ENCODE results near the gene EFHD2.
"Not testable (repeated sequence)": the region's sequence is repeated elsewhere in the genome, so short reads cannot be mapped to it uniquely, and the experiment has no call there.

Gene EFHD2

GRCh38 chr1:15412175-15412800 lies 2.6 kb downstream of the EFHD2 start:
- DNase-seq (ENCODE audit: low read depth, low spot score): peak; percentile 35

GRCh38 chr1:15412843-15413242 lies 3.2 kb downstream of the EFHD2 start:
- DNase-seq (ENCODE audit: low read depth, low spot score): no peak

DNA sequence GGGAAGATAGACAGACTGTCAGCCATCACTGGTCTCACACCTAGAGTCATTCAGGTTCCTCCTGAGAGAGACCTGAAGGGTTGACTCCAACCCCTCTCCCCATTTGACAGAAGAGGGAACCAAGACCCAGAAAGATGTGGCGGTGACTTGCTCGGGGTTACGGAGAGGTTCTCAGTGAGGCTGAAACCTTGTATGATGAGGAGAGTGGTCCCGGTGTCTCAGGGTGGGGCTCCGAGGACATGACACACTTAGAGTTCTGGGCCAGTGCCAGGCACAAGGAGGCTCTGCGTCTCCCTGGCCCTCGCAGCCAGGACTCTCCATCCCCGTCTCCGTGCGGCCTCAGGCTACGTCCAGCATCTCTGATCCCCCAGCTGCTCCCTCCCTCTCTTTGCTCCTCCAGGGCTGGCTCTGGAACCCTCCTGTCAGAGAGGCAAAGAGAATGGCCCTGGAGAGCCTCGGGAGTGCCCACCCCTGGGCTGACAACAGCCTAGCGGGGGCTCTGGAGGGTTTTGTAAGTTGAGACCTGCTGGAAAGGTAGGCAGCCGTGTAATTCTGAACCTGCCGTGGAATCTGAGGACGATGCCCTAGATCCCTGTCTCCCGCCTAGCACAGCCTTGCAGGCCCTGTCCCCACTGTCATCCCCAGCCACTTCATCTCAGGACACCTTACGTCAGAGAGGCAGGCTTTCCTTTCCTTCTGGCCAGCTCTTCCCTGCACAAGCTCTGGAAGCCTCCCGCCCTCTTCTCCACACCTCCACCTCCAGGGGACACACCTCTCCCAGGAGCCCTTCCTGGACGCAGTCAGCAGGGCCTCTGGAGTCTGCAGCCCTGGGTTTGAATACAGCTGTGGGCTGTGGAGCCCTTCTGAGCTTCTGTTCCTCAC lies 4.1 kb downstream of the EFHD2 start:
- DNase-seq (ENCODE audit: low read depth, low spot score): peak; percentile 39

DNA sequence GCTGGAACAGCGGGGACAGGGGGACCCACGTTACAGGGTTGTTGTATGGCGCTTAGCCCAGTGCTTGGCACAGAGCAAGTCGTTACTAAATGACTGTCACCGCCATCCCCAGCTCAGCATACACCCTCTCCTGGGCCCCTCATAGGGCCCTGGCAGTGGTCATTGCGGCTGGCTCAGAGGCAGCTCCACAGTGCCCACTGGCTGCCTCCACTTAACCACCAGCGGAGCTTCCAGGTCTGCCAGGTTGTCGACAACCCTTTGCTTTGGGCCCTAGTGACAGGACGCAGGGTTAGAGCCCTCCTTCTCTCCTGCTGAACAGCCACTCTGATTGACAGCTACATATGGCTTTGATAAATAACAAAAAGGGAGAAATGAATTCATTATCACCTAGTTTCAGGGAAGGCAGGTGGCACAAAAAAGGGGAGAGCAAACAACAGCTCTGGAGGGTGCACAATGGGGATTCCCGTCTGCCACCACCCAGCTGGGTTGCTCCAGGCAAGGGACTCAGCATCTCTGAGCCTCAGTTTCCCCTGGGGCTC lies 4.8 kb downstream of the EFHD2 start:
- DNase-seq (ENCODE audit: low read depth, low spot score): no peak

DNA sequence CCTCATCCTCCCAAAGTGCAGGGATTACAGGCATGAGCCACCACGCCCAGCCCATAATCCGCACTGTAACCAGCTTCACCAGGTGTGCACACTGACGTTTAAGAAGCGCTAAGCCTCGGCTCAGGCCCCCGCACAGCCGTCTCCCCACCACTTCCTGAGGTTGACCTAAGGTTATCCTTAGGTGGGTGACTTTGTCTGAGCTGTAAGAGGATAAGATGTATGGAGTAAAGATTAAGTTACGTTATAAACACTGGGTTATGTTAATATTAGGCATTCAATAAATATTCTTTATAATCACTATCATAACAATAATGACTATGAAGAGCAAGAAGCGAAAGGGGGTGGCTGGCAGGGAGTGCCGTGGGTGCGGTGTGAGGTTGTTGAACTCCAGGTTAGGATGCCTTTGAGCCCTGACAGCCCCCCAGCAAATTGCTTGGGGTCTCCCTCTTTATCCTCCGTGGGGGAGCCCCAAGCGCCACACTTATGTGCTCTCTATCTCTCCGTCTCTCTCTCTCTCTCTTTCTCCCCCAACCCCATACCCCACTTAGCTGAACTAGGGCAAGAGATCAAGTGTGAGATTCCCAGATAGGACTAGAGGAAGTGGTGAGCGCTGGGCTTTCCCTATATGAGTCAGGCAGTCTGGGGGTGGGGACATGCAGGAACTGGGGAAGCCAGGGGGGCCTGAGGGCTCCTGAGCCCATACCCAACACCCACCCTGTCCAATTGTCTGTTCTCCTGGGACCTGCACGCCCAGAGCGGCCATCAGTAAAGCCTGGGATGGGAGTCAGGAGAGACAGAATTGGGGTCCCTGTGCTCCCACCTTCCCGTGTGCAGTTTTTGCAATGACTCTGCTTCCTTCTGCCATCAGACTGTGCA lies 7.6 kb downstream of the EFHD2 start:
- no peak for DNase-seq (ENCODE audit: low read depth, low spot score)

GRCh38 chr1:15418806-15419515 lies 9.3 kb downstream of the EFHD2 start:
- DNase-seq (ENCODE audit: low read depth, low spot score): no peak

DNA sequence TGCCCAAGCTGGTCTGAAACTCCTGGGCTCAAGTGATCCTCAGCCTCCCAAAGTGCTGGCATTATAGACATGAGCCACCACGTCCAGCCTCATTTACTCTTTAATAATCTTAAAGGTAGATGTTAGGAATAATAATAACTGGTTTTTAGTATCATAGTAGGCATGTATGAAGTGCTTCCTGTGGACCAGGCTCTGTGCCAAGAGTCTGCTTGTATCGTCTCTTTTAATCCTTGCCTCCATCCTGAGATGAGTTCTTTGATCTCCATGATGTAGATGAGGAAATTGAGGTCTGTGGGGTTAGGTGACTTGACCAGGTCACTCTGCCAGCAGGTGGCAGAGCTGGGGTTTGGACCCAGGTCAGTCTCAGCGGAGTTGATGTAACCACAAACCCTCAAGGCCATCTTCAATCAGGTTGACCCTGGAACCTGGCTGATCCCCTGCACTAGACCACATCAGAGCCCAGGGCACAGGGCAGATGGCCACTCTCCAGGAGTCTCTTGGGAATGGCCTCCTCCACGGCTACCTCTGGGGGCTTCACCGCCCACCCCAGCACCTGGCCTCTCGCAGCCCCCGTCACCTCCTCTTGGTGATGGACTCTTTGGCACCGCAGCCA lies 11.3 kb downstream of the EFHD2 start:
- no peak for DNase-seq (ENCODE audit: low read depth, low spot score)

- DNase-seq (ENCODE audit: low read depth, low spot score): no peak
Measured at GRCh38 chr1:15422871-15423270, 13.2 kb downstream of the EFHD2 start.

DNA sequence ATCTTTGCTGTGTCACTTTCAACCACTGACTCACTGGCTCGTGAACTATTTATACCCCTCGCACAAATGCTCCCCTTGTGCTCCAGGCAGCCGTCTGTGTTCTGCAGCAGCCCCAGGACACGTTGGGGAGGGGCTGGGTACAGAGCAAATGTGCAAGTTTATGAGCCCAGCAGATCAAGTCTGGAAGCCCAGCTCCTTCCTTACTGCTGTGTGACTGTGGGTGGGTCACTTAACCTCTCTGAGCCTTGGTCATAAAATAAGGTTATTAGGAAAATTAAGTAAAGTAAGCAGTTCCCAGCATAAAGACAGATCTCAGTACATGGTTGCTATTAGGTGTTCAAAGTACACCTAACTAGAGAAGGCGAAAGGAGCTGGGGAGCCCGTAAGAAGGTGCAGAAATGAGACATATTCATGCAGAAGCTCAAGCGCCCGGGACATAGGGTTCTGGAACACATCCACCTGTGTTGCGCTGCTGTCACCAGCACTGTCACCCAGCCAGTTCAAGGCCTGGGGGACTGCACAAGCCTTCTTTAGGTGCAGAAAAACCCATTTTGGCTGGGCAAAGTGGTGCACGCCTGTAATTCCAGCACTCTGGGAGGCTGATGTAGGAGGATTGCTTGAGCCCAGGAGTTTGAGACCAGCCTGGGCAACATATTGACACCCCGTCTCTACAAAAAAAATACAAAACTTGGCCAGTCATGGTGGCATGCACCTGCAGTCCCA lies 13.8 kb downstream of the EFHD2 start:
- no peak for DNase-seq (ENCODE audit: low read depth, low spot score)

- DNase-seq (ENCODE audit: low read depth, low spot score): no peak
Measured at GRCh38 chr1:15424146-15424667, 14.5 kb downstream of the EFHD2 start.

- DNase-seq (ENCODE audit: low read depth, low spot score): no peak
Measured at GRCh38 chr1:15424981-15425380, 15.3 kb downstream of the EFHD2 start.

- DNase-seq (ENCODE audit: low read depth, low spot score): no peak
Measured at GRCh38 chr1:15425521-15425920, 15.8 kb downstream of the EFHD2 start.

GRCh38 chr1:15425958-15426357 lies 16.3 kb downstream of the EFHD2 start:
- no peak for DNase-seq (ENCODE audit: low read depth, low spot score)

DNA sequence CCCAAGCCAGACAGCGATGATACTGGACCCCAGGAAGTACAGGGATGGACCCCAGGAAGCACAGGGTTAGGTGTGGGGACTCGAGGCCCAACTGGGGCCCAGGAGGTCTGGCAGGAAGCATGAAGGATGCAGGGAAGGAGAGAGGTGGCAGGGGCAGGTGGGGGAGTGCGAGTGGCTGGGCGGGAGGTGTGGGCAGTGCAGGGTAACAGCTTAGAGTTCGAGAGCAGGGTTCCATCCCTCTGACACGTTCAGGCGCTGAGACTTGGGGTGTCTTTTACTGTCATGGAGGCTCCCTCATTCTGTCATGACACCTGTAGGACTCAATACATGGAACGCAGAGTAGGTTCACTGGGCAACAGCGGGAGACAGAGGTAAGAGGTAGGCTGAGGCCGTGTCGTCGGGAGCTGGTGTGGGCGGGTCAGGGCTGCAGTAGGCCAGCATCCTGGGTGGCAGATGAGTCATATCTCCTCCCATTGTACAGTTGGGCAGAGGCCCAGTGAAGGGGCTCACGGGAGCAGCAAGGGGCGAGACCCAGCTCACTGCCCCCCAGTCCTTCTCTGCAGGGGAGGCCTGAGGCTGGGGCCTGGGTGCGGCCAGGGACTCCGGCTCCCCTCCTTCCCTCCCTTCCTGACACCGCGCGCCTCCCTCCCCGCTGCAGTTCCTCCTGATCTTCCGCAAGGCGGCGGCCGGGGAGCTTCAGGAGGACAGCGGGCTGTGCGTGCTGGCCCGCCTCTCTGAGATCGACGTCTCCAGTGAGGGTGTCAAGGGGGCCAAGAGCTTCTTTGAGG lies 17.0 kb downstream of the EFHD2 start:
- DNase-seq (ENCODE audit: low read depth, low spot score): peak; percentile 57

DNA sequence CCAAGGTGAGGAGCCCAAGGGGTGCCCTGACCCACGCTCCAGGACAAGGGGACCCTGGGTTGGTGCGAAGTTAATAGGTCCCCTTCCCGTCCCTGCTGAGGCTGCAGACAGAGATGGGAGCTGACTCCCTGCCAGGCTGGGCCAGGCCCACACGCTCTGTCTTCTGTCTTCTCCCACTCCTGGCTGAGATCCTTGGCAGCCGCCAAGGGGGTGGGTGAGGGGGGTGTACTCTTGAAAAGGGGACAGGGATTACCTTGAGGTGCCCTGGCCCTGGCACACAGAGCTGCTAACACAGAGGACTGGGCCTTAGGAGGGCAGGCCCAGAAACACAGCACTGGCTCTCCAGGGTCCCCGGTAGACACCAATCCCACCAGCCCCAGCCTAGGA lies 17.6 kb downstream of the EFHD2 start:
- DNase-seq (ENCODE audit: low read depth, low spot score): no peak

- DNase-seq (ENCODE audit: low read depth, low spot score): not testable (repeated sequence)
Measured at GRCh38 chr1:15428252-15428651, 18.6 kb downstream of the EFHD2 start.

DNA sequence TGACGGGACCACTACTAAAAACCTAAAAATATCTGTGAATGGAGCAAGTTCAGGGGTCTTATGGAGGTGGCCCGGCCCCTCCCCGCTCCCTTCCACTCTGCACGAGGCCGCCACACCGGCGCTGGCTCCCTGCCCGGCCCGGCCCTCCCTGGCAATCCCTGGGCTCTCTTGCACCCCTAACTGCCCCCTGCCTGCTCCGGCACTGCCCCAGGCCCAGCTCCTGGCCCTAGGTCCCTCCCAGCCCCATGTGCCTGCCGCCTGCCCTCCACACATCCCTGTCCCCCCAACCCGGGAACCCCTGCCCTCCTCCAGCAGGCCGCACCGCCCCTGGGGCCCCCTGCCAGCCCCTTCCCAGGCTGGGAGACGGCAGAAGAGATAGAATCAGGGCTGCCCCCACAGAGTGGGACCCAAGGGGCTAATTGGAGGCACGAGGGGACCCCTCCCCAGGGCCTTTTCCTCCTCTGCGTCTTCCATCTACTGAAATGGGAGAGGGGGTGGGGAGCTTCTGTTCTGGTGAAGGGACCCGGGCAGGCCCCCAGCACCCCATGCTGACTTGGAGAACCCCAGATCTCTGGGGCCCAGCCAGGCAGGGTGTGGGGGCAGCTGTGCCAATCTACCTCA lies 19.2 kb downstream of the EFHD2 start:
- no peak for DNase-seq (ENCODE audit: low read depth, low spot score)

GRCh38 chr1:15429701-15430149 lies 20.0 kb downstream of the EFHD2 start:
- DNase-seq (ENCODE audit: low read depth, low spot score): no peak

Measured in ELF-1 (cell line).